Measurements from ENCODE around the gene MICAL3. TPM values are rescaled to one million over a fixed set of nuclear protein-coding genes. Genes with fewer than 3 reads are reported as not detected.

The MICAL3 gene
- total RNA-seq, 1 donor from 2014 or later: 33.6 TPM

DNA sequence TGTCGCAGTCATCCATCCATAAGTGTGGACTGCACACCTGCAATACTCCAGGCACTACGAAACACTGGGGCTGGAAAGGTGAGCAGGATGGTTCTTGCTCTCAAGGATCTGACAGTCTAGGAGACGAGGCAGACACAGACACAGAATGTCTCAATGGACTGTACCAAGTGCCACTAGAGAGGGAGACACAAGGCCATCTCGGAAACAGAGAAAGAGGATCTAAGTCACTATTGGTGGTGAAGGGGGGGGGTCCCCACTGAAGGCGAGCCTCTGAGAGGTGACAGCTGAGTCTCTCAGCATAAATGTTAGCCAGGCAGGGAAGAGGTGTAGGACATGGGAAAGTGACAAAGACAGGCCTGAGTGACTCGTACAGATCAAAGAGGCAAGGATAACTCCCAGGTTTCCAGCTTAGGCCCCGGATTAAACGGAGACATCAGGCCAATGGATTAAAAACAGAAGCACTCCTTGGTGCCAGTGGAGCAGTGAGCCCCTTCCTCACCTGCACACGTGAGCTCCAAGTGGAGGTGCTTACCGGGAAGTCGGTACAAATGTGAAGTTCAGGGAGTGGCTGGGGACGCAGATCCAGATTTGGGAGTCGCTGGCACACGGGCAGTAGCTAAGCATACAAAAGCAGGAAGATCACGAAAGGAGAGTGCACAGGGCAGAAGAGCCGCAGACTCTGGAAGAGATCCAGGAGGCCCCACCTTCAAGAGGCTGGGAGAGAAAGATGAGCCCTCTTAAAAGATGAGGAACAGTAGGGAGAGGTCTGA is 117.2 kb downstream of the MICAL3 start:
- Histone ChIP-seq H3K27me3 (peaks cover 21% of the 10 kb centered on the region), H2AFZ (replicated peaks) (no peak overlapping the region), H4K20me1 (ENCODE audit: low read depth) (peaks cover 74% of the 10 kb centered on the region), H3F3A (ENCODE audit: low read depth) (peaks cover 39% of the 10 kb centered on the region), H3K9me3 (ENCODE audit: low read depth) (no peaks in the 10 kb centered on the region), H3K4me3 (no peak overlapping the region), H3K4me2 (no peak overlapping the region), H3K9ac (no peak overlapping the region), H3K27ac (no peak overlapping the region), H3K79me2 (ENCODE audit: low read depth) (peaks cover 31% of the 10 kb centered on the region), H3K36me3 (no peaks in the 10 kb centered on the region), H3K4me1 (peaks cover 34% of the 10 kb centered on the region)
- no peak for TF ChIP-seq EZH2phosphoT487 (IDR thresholded peaks at IDR 0.05)
- TF ChIP-seq EZH2 (IDR thresholded peaks at IDR 0.05): no peak
- TF ChIP-seq CTCF (IDR thresholded peaks at IDR 0.05): no peak
- Mint-ChIP-seq H3K27ac (no peak overlapping the region), H3K4me3 (no peak overlapping the region), H3K9me3 (no peaks in the 10 kb centered on the region), H3K4me1 (peaks cover 48% of the 10 kb centered on the region), H3K36me3 (peaks cover 17% of the 10 kb centered on the region), H3K27me3 (ENCODE audit: insufficient read depth, low read depth) (peaks cover 2% of the 10 kb centered on the region)
- no peak for DNase-seq (ENCODE audit: low spot score)

DNA sequence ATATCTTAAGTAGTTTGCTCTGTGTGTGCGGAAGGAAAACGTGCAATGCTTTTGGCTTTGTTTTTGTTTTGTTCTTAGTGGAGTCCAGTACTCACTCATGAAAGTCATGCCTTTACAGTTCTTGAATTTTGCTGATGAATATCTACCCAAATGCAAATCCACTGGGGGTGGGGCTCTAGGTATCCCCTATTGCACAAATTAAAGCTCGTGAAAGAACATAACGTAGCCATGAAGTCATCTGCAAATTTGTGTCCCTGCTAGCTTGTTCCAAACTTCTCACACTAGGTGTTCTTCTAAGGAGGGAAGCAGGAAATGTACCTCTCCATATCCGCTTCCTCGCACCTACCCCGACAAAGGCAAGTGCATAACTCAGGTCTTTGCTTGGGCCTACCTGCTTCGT is 118.9 kb downstream of the MICAL3 start:
- peaks cover 24% of the 10 kb centered on the region for H3K4me1 ChIP-seq
- peaks cover 21% of the 10 kb centered on the region for H3K27me3 ChIP-seq
- no peak overlapping the region for H3K27ac ChIP-seq
- H3K79me2 ChIP-seq (ENCODE audit: low read depth): peaks cover 19% of the 10 kb centered on the region
- TF ChIP-seq EZH2phosphoT487 (IDR thresholded peaks at IDR 0.05) (no peak), CTCF (IDR thresholded peaks at IDR 0.05) (no peak), EZH2 (IDR thresholded peaks at IDR 0.05) (no peak)
- H3K4me2 ChIP-seq: no peak overlapping the region
- DNase-seq (ENCODE audit: low spot score): no peak
- Mint-ChIP-seq H3K9me3 (no peaks in the 10 kb centered on the region), H3K4me1 (peaks cover 37% of the 10 kb centered on the region), H3K36me3 (peaks cover 21% of the 10 kb centered on the region), H3K4me3 (no peak overlapping the region), H3K27ac (no peak overlapping the region), H3K27me3 (ENCODE audit: insufficient read depth, low read depth) (peaks cover 4% of the 10 kb centered on the region)
- no peaks in the 10 kb centered on the region for H3K9me3 ChIP-seq (ENCODE audit: low read depth)
- H3K9ac ChIP-seq: no peak overlapping the region
- peaks cover 26% of the 10 kb centered on the region for H3F3A ChIP-seq (ENCODE audit: low read depth)
- no peak overlapping the region for H3K4me3 ChIP-seq
- H3K36me3 ChIP-seq: no peaks in the 10 kb centered on the region
- peaks cover 64% of the 10 kb centered on the region for H4K20me1 ChIP-seq (ENCODE audit: low read depth)
- no peak overlapping the region for H2AFZ ChIP-seq (replicated peaks)

GRCh38 chr22:17903564-17904295 is 120.6 kb downstream of the MICAL3 start:
- Mint-ChIP-seq H3K36me3 (peaks cover 32% of the 10 kb centered on the region), H3K27ac (peak overlapping the region; percentile 72), H3K4me3 (no peak overlapping the region), H3K9me3 (no peaks in the 10 kb centered on the region), H3K4me1 (peaks cover 25% of the 10 kb centered on the region), H3K27me3 (ENCODE audit: insufficient read depth, low read depth) (peaks cover 4% of the 10 kb centered on the region)
- peak; percentile 97 for TF ChIP-seq EZH2phosphoT487 (IDR thresholded peaks at IDR 0.05)
- no peak for TF ChIP-seq EZH2 (IDR thresholded peaks at IDR 0.05)
- TF ChIP-seq CTCF (IDR thresholded peaks at IDR 0.05): peak; percentile 21
- no peaks in the 10 kb centered on the region for H3K36me3 ChIP-seq
- no peak overlapping the region for H2AFZ ChIP-seq (replicated peaks)
- H3K9me3 ChIP-seq (ENCODE audit: low read depth): no peaks in the 10 kb centered on the region
- DNase-seq (ENCODE audit: low spot score): peak; percentile 92
- peaks cover 51% of the 10 kb centered on the region for H4K20me1 ChIP-seq (ENCODE audit: low read depth)
- peak overlapping the region; percentile 31 for H3K4me3 ChIP-seq
- H3K9ac ChIP-seq: no peak overlapping the region
- H3K4me2 ChIP-seq: peak overlapping the region; percentile 78
- peaks cover 18% of the 10 kb centered on the region for H3K4me1 ChIP-seq
- no peak overlapping the region for H3K27ac ChIP-seq
- peaks cover 9% of the 10 kb centered on the region for H3K79me2 ChIP-seq (ENCODE audit: low read depth)
- H3F3A ChIP-seq (ENCODE audit: low read depth): peaks cover 20% of the 10 kb centered on the region
- peaks cover 21% of the 10 kb centered on the region for H3K27me3 ChIP-seq

Measured in neural progenitor cell (in vitro differentiated cells).